Stimulated activated effector memory CD8-positive, alpha-beta T cell treated with anti-CD3 and anti-CD28 coated beads, Interleukin-12 subunit alpha, Interleukin-12 subunit beta, amount 100 ng/mL, for 72 hours (primary cell): ENCODE measurements around the gene DCUN1D5.
A peak's percentile ranks its signal among the peaks of the same experiment; 100 is the strongest.

Source experiments
- ATAC-seq: fragments of 150-1000 bp; cut with Tn5 transposase; 2 replicates; pipeline ENCODE4 v1.10.0; 2021
- DNase-seq, 2 donors: peaks; one replicate each; pipeline ENCODE4 v3.0.0; 2021 to 2022; ENCODE audit warnings: low spot score in 2 of 2
- H3K27ac Mint-ChIP-seq: one replicate; pipeline ENCODE4 v1.8.0; 2022; ENCODE audit warnings: mild to moderate bottlenecking, mixed read lengths
- H3K36me3 Mint-ChIP-seq: one replicate; pipeline ENCODE4 v1.8.0; 2022; ENCODE audit warnings: mild to moderate bottlenecking, mixed read lengths
- H3K4me1 Mint-ChIP-seq: one replicate; pipeline ENCODE4 v1.8.0; 2022; ENCODE audit warnings: mixed read lengths
- H3K4me3 Mint-ChIP-seq: one replicate; pipeline ENCODE4 v1.8.0; 2022; ENCODE audit warnings: mild to moderate bottlenecking, mixed read lengths
- H3K9me3 Mint-ChIP-seq: one replicate; pipeline ENCODE4 v1.8.0; 2022; ENCODE audit warnings: mixed read lengths

Gene DCUN1D5

GRCh38 chr11:103091801-103092524, at the start of gene DCUN1D5:
TSS of gene DCUN1D5 (minus strand) at chr11:103092160. CDS start at chr11:103091872, 288 bp downstream.
- DNase-seq (peak; percentile 90 to 95), ATAC-seq (peak; percentile 99)
- Mint-ChIP-seq H3K4me3 (peak within 1 kb of the TSS; percentile 83), H3K4me1 (peaks cover 4% of the 10 kb centered on the region), H3K9me3 (no peaks in the 10 kb centered on the region), H3K36me3 (peaks cover 37% of the 10 kb centered on the region), H3K27ac (peak within 1 kb of the TSS; percentile 91)

GRCh38 chr11:103125462-103125861, 33.5 kb upstream of the DCUN1D5 start:
- Mint-ChIP-seq H3K36me3 (no peaks in the 10 kb centered on the region), H3K9me3 (no peaks in the 10 kb centered on the region), H3K27ac (no peak overlapping the region), H3K4me3 (no peak overlapping the region), H3K4me1 (no peaks in the 10 kb centered on the region)
- DNase-seq (no peak), ATAC-seq (peak; percentile 42)

- no peaks in the 10 kb centered on the region for H3K36me3 Mint-ChIP-seq
- H3K4me1 Mint-ChIP-seq = peaks cover 3% of the 10 kb centered on the region
- H3K27ac Mint-ChIP-seq = no peak overlapping the region
- no peak overlapping the region for H3K4me3 Mint-ChIP-seq
- DNase-seq (no peak), ATAC-seq (no peak)
- no peaks in the 10 kb centered on the region for H3K9me3 Mint-ChIP-seq
These were observed 22.9 kb upstream of the DCUN1D5 start for GRCh38 chr11:103114836-103115235.

- Mint-ChIP-seq H3K27ac (no peak overlapping the region), H3K36me3 (peaks cover 8% of the 10 kb centered on the region), H3K4me3 (no peak overlapping the region), H3K9me3 (no peaks in the 10 kb centered on the region), H3K4me1 (peaks cover 13% of the 10 kb centered on the region)
- no peak for DNase-seq
- no peak for ATAC-seq
These were observed 20.4 kb upstream of the DCUN1D5 start for GRCh38 chr11:103112364-103112763.

GRCh38 chr11:103111400-103111799, 19.4 kb upstream of the DCUN1D5 start:
- DNase-seq (no peak), ATAC-seq (no peak)
- Mint-ChIP-seq H3K4me1 (peaks cover 13% of the 10 kb centered on the region), H3K4me3 (no peak overlapping the region), H3K9me3 (no peaks in the 10 kb centered on the region), H3K36me3 (peaks cover 8% of the 10 kb centered on the region), H3K27ac (no peak overlapping the region)

- Mint-ChIP-seq H3K4me3 (peak overlapping the region; percentile 96), H3K9me3 (no peaks in the 10 kb centered on the region), H3K27ac (peak overlapping the region; percentile 97), H3K36me3 (peaks cover 8% of the 10 kb centered on the region), H3K4me1 (peaks cover 13% of the 10 kb centered on the region)
- ATAC-seq (no peak), DNase-seq (no peak)
These were observed 18.4 kb upstream of the DCUN1D5 start for GRCh38 chr11:103110391-103110790.

GRCh38 chr11:103109818-103110388, 17.9 kb upstream of the DCUN1D5 start:
- Mint-ChIP-seq H3K27ac (peak overlapping the region; percentile 97), H3K4me3 (peak overlapping the region; percentile 96), H3K9me3 (no peaks in the 10 kb centered on the region), H3K4me1 (peaks cover 13% of the 10 kb centered on the region), H3K36me3 (peaks cover 8% of the 10 kb centered on the region)
- DNase-seq (no peak), ATAC-seq (peak; percentile 53)

- Mint-ChIP-seq H3K4me3 (peak within 1 kb of the TSS; percentile 96), H3K9me3 (no peaks in the 10 kb centered on the region), H3K4me1 (peaks cover 13% of the 10 kb centered on the region), H3K27ac (peak within 1 kb of the TSS; percentile 97), H3K36me3 (peaks cover 8% of the 10 kb centered on the region)
- ATAC-seq = peak; percentile 98
- DNase-seq = peak; percentile 77 to 92
These were observed 17.2 kb upstream of the DCUN1D5 start, which contains the start of gene DYNC2H1 for GRCh38 chr11:103108933-103109817. TSS of gene DYNC2H1 (plus strand) at chr11:103109426. CDS start at chr11:103109575, 149 bp downstream.

- Mint-ChIP-seq H3K9me3 (no peaks in the 10 kb centered on the region), H3K4me1 (no peaks in the 10 kb centered on the region), H3K36me3 (peaks cover 5% of the 10 kb centered on the region), H3K27ac (no peak overlapping the region), H3K4me3 (no peak overlapping the region)
- DNase-seq = no peak
- no peak for ATAC-seq
These were observed 5.3 kb upstream of the DCUN1D5 start for GRCh38 chr11:103097279-103097678.

GRCh38 chr11:103091064-103091800, 728 bp downstream of the DCUN1D5 start:
- peak overlapping the region; percentile 83 for H3K4me3 Mint-ChIP-seq
- no peaks in the 10 kb centered on the region for H3K9me3 Mint-ChIP-seq
- peaks cover 45% of the 10 kb centered on the region for H3K36me3 Mint-ChIP-seq
- DNase-seq = peak; percentile 20 to 68
- peak overlapping the region; percentile 91 for H3K27ac Mint-ChIP-seq
- peak; percentile 74 for ATAC-seq
- H3K4me1 Mint-ChIP-seq = peaks cover 9% of the 10 kb centered on the region

GRCh38 chr11:103086461-103086860, 5.5 kb downstream of the DCUN1D5 start:
- DNase-seq (no peak), ATAC-seq (no peak)
- Mint-ChIP-seq H3K4me1 (peaks cover 15% of the 10 kb centered on the region), H3K36me3 (peaks cover 80% of the 10 kb centered on the region), H3K9me3 (no peaks in the 10 kb centered on the region), H3K27ac (no peak overlapping the region), H3K4me3 (no peak overlapping the region)

- Mint-ChIP-seq H3K36me3 (peaks cover 86% of the 10 kb centered on the region), H3K4me1 (peaks cover 15% of the 10 kb centered on the region), H3K4me3 (no peak overlapping the region), H3K27ac (no peak overlapping the region), H3K9me3 (no peaks in the 10 kb centered on the region)
- DNase-seq = no peak
- ATAC-seq = no peak
These were observed 6.1 kb downstream of the DCUN1D5 start for GRCh38 chr11:103085758-103086365.

- ATAC-seq (no peak), DNase-seq (no peak)
- Mint-ChIP-seq H3K27ac (no peak overlapping the region), H3K4me1 (no peaks in the 10 kb centered on the region), H3K36me3 (peaks cover 96% of the 10 kb centered on the region), H3K9me3 (no peaks in the 10 kb centered on the region), H3K4me3 (no peak overlapping the region)
These were observed 12.1 kb downstream of the DCUN1D5 start for GRCh38 chr11:103079833-103080232.

GRCh38 chr11:103078710-103079109, 13.2 kb downstream of the DCUN1D5 start:
- DNase-seq = no peak
- Mint-ChIP-seq H3K27ac (no peak overlapping the region), H3K4me1 (no peaks in the 10 kb centered on the region), H3K4me3 (no peak overlapping the region), H3K36me3 (peaks cover 91% of the 10 kb centered on the region), H3K9me3 (no peaks in the 10 kb centered on the region)
- ATAC-seq = no peak
